K562 (cell line): ENCODE results near the gene RASAL1. TPM values are rescaled to one million over a fixed set of nuclear protein-coding genes. Genes with fewer than 3 reads are reported as not detected.

Experiments
- ATAC-seq: fragments of 200-7000 bp; cut with Tn5 transposase; 3 replicates; pipeline ENCODE4 v1.9.1; 2020; ENCODE audit warnings: moderate library complexity
- BruUV-seq: library from RNA; stranded (reverse); fragments of 400-500 nt; replicated peaks from 2 replicates; lab custom pipeline; 2021; lab: Mats Ljungman, UMichigan
- CTCF ChIA-PET: fragments of 300-600 bp; formaldehyde crosslinking; extraction: SDS; loops from one replicate; lab custom pipeline; 2021; ENCODE audit warnings: low intra/inter-chr PET ratio; lab: Yijun Ruan, JAX
- POLR2A ChIA-PET: fragments of 300-600, 350-650 bp; sonication (Branson Sonifier 250); formaldehyde crosslinking; extraction: SDS; loops from one replicate; lab custom pipeline; 2021; ENCODE audit warnings: antibody characterized with exemption, inconsistent platforms; lab: Yijun Ruan, JAX
- DNase-seq, 4 experiments: peaks; one replicate each; pipeline versions ENCODE4 v3.0.0 to v3.0.0-alpha.2; 2011 to 2018; ENCODE audit warnings: low spot score in 3 of 4, mixed read lengths in 3 of 4; ENCODE audit errors: extremely low read depth in 1 of 4
- FAIRE-seq: peaks from 2 replicates; lab custom pipeline; 2011; peaks lifted over from hg19 to GRCh38; lab: Jason Lieb, UNC
- H2AFZ ChIP-seq: 2 replicates; pipeline ENCODE4 v1.6.0; 2011; ENCODE audit warnings: low read depth, low read length, control low read depth, inconsistent platforms
- H3K27ac ChIP-seq: fragments of 200-600 bp; 3 replicates; pipeline ENCODE4 v1.8.0; 2011; ENCODE audit warnings: low read depth, mild to moderate bottlenecking, control low read depth, inconsistent platforms, low read length, moderate library complexity, mixed read lengths; ENCODE audit errors: extremely low read depth
- H3K27me3 ChIP-seq, 2 experiments: fragments of 300-600 bp in 1 of 2; 2 replicates in 1 of 2; 3 replicates in 1 of 2; pipeline versions ENCODE4 v1.6.0 to v1.8.0; 2011; ENCODE audit warnings: inconsistent platforms in 2 of 2, low read length in 2 of 2, mild to moderate bottlenecking in 1 of 2, mixed read lengths in 1 of 2, moderate library complexity in 1 of 2; ENCODE audit not compliant: control insufficient read depth in 2 of 2, insufficient read depth in 2 of 2
- H3K36me3 ChIP-seq: fragments of 300-600 bp; 3 replicates; pipeline ENCODE4 v1.8.0; 2011; ENCODE audit warnings: mild to moderate bottlenecking, low read length, inconsistent platforms; ENCODE audit not compliant: control insufficient read depth, insufficient read depth
- H3K4me1 ChIP-seq, 2 experiments: fragments of 200-600 bp in 1 of 2; replicated peaks in 1 of 2; 2 replicates in 1 of 2; 3 replicates in 1 of 2; pipeline versions ENCODE4 v1.5.1 to v1.8.0; 2011; ENCODE audit warnings: inconsistent platforms in 2 of 2, low read length in 2 of 2, mild to moderate bottlenecking in 1 of 2, mixed read lengths in 1 of 2, moderate library complexity in 1 of 2; ENCODE audit not compliant: control insufficient read depth in 2 of 2, insufficient read depth in 2 of 2
- H3K4me2 ChIP-seq: 2 replicates; pipeline ENCODE4 v1.6.1; 2011; ENCODE audit warnings: low read length, control low read depth, inconsistent platforms, mixed read lengths; ENCODE audit not compliant: insufficient read depth
- H3K4me3 ChIP-seq: fragments of 200-600 bp; sonication (generic), shearing (Covaris generic); 2 replicates; pipeline ENCODE4 v1.5.1; 2016; ENCODE audit warnings: control low read depth, inconsistent platforms
- H3K79me2 ChIP-seq: fragments of 200-600 bp; 3 replicates; pipeline ENCODE4 v1.8.0; 2011; ENCODE audit warnings: low read length, inconsistent platforms; ENCODE audit not compliant: control insufficient read depth, insufficient read depth
- H3K9ac ChIP-seq, 2 experiments: 2 replicates each; pipeline versions ENCODE4 v1.6.0 to v1.6.1; 2011; ENCODE audit warnings: low read depth in 2 of 2, low read length in 2 of 2, control low read depth in 1 of 2, inconsistent platforms in 1 of 2, mild to moderate bottlenecking in 1 of 2, mixed read lengths in 1 of 2; ENCODE audit not compliant: insufficient read depth in 1 of 2
- H3K9me1 ChIP-seq: one replicate; pipeline ENCODE4 v1.6.0; 2011; ENCODE audit warnings: inconsistent platforms, mild to moderate bottlenecking, low read length, moderate library complexity; ENCODE audit not compliant: control insufficient read depth, insufficient read depth
- H3K9me3 ChIP-seq: replicated peaks from 2 replicates; pipeline ENCODE4 v1.5.1; 2011; ENCODE audit warnings: low read depth, low read length, inconsistent platforms; ENCODE audit not compliant: control insufficient read depth, insufficient read depth
- H4K20me1 ChIP-seq: replicated peaks from 2 replicates; pipeline ENCODE4 v1.6.1; 2011; ENCODE audit warnings: low read length, inconsistent platforms, mixed read lengths; ENCODE audit not compliant: control insufficient read depth, insufficient read depth
- DPF2 ChIP-seq: fragments of 450-650 bp; IDR thresholded peaks from 2 replicates; pipeline ENCODE4 v1.6.1; 2016
- MAFG ChIP-seq: fragments of 450-650 bp; conservative IDR thresholded peaks from 2 replicates; pipeline ENCODE4 v1.6.1; 2016; ENCODE audit warnings: missing genetic modification characterization, missing compliant biosample characterization
- MEF2D ChIP-seq: conservative IDR thresholded peaks from 2 replicates; pipeline ENCODE4 v1.6.1; 2016; ENCODE audit warnings: low read depth, missing genetic modification characterization, missing compliant biosample characterization
- POLR3G ChIP-seq: IDR thresholded peaks from 2 replicates; pipeline ENCODE4 v1.6.1; 2011; ENCODE audit not compliant: insufficient read length, insufficient replicate concordance; ENCODE audit errors: extremely low read depth
- PTRF ChIP-seq: fragments of 450-650 bp; IDR thresholded peaks from 2 replicates; pipeline ENCODE4 v1.6.1; 2016; ENCODE audit warnings: mild to moderate bottlenecking, missing genetic modification characterization, missing compliant biosample characterization
- RBM25 ChIP-seq: fragments of 200-400 bp; formaldehyde crosslinking; IDR thresholded peaks from 2 replicates; pipeline ENCODE4 v1.6.1; 2018; ENCODE audit warnings: low read length, low read depth, moderate library complexity; ENCODE audit not compliant: severe bottlenecking
- TEAD1 ChIP-seq, 2 experiments: fragments of 450-650 bp in 1 of 2; sonication (generic) in 1 of 2; formaldehyde crosslinking; IDR thresholded peaks; 2 replicates each; pipeline versions ENCODE4 v1.4.0 to v1.8.0; 2020 to 2022; ENCODE audit warnings: mild to moderate bottlenecking in 2 of 2, missing genetic modification reagents in 1 of 2
- ZKSCAN1 ChIP-seq: fragments of 150-350 bp; IDR thresholded peaks from 2 replicates; pipeline ENCODE4 v1.6.1; 2016; ENCODE audit warnings: low read depth, low read length
- WGBS: fragments of 100-300 bp; shearing (Covaris generic); methylation state at CpG from one replicate; pipeline ENCODE4 v1.1.6; 2016; ENCODE audit warnings: low coverage, mixed read lengths; ENCODE audit not compliant: insufficient coverage; ENCODE audit errors: missing lambda C conversion rate; 5-methylcytosine and 5-hydroxymethylcytosine counted together
- in situ Hi-C: fragments of 300-500 bp; cut with MboI; formaldehyde crosslinking; loops from 4 replicates; pipeline ENCODE4 v1.15.0; 2018; ENCODE audit warnings: inconsistent platforms, mixed read lengths
- intact Hi-C: fragments of 100-400 bp; cut with micrococcal nuclease; formaldehyde crosslinking; loops from 2 replicates; pipeline ENCODE4 v1.14.2; 2022
- polyA plus RNA-seq, 8 experiments: library from polyadenylated mRNA; depleted of rRNA in 4 of 8; stranded (reverse) in 5 of 8; unstranded in 3 of 8; fragments of >200 nt; fragmentation: Nextera tagmentation in 2 of 8; fragmentation: Illumina TruSeq in 1 of 8; extraction: Ambion mirVana in 2 of 8; extraction: Trizol in 1 of 8; gene quantifications; 2 replicates each; pipeline versions ENCODE4 v1.2.1 to v1.2.3, GENCODE V29; 2011 to 2014; ENCODE audit warnings: inconsistent platforms in 1 of 8, missing spikeins in 1 of 8
- total RNA-seq, 7 experiments: library from RNA; depleted of rRNA in 6 of 7; stranded (reverse); fragments of >200 nt in 6 of 7; fragmentation: Illumina TruSeq in 2 of 7; extraction: Trizol in 2 of 7; gene quantifications; 2 replicates each; pipeline versions ENCODE4 v1.2.1 to v1.2.3, GENCODE V29; 2011 to 2021; ENCODE audit warnings: low replicate concordance in 1 of 7

Gene RASAL1
- total and polyA plus RNA-seq, 9 of the 15 experiments (the other 6 are each of a cell fraction or from before 2014, with no cell fraction given) = 0.06 to 0.16 (median 0.14) TPM; not detected in 6

GRCh38 chr12:113138826-113139225 lies 3.3 kb upstream of the RASAL1 start:
- Histone ChIP-seq H2AFZ (no peak overlapping the region), H3K4me2 (no peak overlapping the region), H3K27ac (no peak overlapping the region), H3K36me3 (no peaks in the 10 kb centered on the region), H3K9ac (no peak overlapping the region), H3K4me1 (peaks cover 8 to 23% of the 10 kb centered on the region in 2 experiments), H3K9me1 (no peaks in the 10 kb centered on the region), H3K27me3 (no peaks in the 10 kb centered on the region), H4K20me1 (peaks cover 10% of the 10 kb centered on the region), H3K9me3 (no peaks in the 10 kb centered on the region), H3K4me3 (no peak overlapping the region), H3K79me2 (no peaks in the 10 kb centered on the region)
- in situ Hi-C loops = no loop called here
- ChIA-PET POLR2A (interaction anchor here (1.4 kb wide), 1 partner anchor 19 kb away, joined by 3 read pairs; no protein-coding TSS in a partner anchor), CTCF (no interaction called here)
- WGBS = 7% methylated on average over 3 of the region's 3 CpGs
- no TSS peak for BruUV-seq
- DNase-seq (no peak), FAIRE-seq (no peak), ATAC-seq (no peak)
- TF ChIP-seq TEAD1 (CRISPR knock-in tag; IDR thresholded peaks at IDR 0.05) = no peak
- intact Hi-C loops = no loop called here

GRCh38 chr12:113137861-113138783 lies 2.6 kb upstream of the RASAL1 start:
- Histone ChIP-seq H2AFZ (no peak overlapping the region), H3K4me3 (no peak overlapping the region), H3K36me3 (no peaks in the 10 kb centered on the region), H3K4me1 (peaks cover 8 to 24% of the 10 kb centered on the region in 2 experiments), H3K79me2 (no peaks in the 10 kb centered on the region), H3K9me3 (no peaks in the 10 kb centered on the region), H3K9me1 (no peaks in the 10 kb centered on the region), H3K27ac (no peak overlapping the region), H3K27me3 (no peaks in the 10 kb centered on the region), H3K4me2 (no peak overlapping the region), H3K9ac (no peak overlapping the region), H4K20me1 (peaks cover 10% of the 10 kb centered on the region)
- POLR2A ChIA-PET = interaction anchor here (0.7 to 1.4 kb wide), 3 partner anchors 19 to 512 kb away, joined by 3 read pairs; partner anchors contain the start of gene DDX54
- ATAC-seq = no peak
- no peak for DNase-seq
- no peak for FAIRE-seq
- intact Hi-C loops (no loop called here), in situ Hi-C loops (no loop called here)
- no TSS peak for BruUV-seq
- 17% methylated on average over 12 of the region's 12 CpGs for WGBS
- TF ChIP-seq POLR3G (no peak), MAFG (no peak), DPF2 (no peak), ZKSCAN1 (peak; percentile 68), MEF2D (no peak), PTRF (tag) (no peak), RBM25 (peak; percentile 51)
- CTCF ChIA-PET = no interaction called here
